NCI-H2227 (cell line): ENCODE data around the gene LPGAT1.
"Not testable (repeated sequence)": the region's sequence is repeated elsewhere in the genome, so short reads cannot be mapped to it uniquely, and the experiment has no call there.

Experiments used
- DNase-seq: peaks from one replicate; lab custom pipeline; 2025; ENCODE audit not compliant: unreplicated experiment; lab: John Stamatoyannopoulos, UW

LPGAT1 gene

DNA sequence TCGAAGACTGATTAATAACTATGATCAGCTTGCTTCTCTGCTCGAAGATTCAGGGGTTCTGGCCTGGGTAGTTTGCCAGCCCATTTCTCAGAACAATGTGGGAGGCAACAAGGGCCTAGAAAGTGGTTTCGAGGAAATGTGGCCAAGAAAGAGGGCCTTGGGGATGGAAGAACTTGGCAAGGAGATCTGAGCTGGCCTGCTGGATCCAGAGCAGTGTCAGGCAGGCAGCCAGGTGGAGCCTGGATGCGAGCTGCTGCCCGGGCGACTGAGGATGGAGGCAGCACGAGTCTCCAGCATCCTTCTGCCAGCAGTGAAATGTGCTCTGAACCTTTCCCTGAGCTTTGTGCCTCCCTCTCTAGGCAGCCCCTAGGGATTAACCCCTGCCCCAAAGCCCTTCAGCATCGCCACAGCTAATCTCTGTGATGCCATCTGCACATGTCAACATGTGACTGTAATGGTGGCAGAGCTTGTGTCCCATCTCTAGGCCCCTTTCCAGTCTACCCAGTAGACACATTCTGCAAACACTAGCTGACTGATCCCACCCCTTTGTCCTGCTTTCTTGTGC, 94.1 kb downstream of the LPGAT1 start:
- no peak for DNase-seq

DNA sequence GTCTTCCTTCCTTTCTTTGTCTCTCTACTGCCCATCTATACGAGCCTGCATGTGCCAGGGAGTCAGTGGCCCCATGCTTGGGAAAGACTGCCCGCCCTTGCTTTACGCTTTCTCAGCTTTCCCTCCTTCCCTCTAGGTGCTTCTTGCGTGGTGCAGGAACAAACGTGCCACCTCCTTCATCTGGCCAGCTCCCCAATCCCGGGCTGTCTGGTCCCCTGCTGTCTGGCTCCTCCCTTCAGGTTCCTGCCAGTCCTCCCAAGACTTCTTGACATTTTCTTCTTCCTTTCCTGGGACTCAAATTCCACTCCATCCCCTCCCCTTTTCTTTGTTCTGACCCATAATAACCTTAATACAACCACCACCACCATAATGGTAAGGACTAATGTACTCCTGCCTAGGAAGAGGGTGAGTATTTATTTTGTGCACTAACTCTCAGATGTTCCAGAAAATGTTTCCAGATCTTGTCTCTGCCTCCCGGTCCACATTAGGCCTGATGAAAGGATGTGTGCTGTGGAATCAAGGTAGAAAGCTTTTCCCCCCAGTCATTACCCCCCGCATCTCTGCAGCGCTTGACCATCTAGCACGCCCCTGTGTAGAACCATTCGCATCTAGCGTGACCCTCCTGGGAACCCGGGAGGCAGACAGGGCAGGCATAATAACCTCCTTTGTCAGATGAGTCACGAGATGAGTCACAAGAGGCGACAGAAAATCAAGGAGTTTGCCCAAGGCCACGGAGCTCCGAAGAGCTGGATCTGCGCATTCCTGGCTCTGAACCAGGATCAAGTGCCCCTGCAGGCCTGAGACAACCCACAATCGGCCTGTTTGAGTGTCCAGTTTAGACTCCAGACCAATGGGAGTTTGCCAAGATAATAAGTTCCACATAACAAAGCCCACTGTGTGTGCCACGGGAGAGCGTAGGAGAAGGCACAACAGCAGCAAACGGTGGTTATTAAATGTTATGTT, 95.1 kb downstream of the LPGAT1 start:
- DNase-seq = peak; percentile 17

DNA sequence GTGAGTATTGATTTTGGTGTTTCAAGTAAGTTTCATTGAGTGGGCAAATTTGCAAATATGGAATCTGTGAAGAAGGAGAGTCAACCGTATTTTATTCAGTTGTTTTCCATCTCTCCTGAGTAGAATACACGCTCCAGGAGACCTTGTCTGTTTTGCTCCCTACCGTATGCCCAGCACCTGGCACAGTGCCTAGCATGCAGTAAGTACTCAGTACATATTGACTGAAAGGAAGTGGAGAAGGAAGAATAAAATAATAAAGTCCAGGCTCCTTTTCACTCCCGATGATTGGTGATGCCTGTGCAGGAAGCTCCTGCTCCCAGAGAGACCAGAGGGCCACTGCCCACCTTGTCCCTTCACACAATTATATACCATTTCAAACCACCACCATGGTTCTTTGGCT, 95.8 kb downstream of the LPGAT1 start:
- DNase-seq = peak; percentile 29

DNA sequence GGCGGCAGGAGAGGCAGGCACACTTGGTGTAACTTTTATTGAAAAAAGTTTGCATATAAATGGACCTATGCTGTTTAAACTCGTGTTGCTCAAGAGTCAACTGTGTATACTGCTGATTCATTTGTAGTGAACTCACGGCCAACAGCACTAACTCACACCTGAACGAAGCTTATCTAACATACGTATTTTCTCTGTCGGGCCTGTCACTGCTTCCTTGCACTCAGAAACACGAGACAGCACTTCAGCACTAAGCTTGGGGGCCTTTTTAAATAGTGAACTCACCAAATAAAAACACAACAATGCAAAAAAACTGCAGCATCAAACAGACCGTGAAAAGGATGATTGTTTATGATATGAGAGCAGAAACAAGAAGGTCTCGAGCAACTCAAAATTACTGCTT, 96.2 kb downstream of the LPGAT1 start:
- DNase-seq = no peak

DNA sequence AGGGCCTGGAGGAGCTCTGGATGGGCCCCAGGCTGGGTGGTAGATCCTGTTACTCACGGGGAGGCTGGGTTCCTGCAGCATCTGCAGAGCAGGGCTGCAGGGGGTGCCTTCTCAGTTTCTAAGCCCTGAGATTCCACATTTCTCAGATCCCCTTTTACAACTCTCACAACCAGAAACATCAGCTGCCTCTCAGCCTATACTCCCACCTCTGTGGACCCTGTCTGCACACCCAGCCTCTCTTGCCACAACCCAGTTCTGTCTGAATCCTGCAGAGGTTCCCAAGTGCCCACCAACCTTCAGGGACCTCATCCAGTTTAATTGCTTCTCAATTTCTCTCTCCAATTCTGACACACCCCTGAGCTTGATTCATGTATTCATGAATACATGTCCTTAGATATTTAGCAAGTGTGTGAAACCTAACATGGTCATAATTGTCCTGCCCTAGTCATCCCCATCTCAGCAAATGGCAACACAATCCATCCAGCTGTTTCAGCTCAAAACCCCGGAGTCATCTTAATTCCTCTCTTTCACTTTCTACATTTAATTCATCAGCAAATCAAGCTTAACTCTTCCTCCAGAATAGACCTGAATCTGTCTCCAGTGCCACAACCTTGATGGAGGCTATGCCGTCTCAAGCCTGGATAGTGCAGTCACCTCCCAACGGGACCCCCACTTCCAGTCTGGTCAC, 98.1 kb downstream of the LPGAT1 start:
- DNase-seq = no peak

DNA sequence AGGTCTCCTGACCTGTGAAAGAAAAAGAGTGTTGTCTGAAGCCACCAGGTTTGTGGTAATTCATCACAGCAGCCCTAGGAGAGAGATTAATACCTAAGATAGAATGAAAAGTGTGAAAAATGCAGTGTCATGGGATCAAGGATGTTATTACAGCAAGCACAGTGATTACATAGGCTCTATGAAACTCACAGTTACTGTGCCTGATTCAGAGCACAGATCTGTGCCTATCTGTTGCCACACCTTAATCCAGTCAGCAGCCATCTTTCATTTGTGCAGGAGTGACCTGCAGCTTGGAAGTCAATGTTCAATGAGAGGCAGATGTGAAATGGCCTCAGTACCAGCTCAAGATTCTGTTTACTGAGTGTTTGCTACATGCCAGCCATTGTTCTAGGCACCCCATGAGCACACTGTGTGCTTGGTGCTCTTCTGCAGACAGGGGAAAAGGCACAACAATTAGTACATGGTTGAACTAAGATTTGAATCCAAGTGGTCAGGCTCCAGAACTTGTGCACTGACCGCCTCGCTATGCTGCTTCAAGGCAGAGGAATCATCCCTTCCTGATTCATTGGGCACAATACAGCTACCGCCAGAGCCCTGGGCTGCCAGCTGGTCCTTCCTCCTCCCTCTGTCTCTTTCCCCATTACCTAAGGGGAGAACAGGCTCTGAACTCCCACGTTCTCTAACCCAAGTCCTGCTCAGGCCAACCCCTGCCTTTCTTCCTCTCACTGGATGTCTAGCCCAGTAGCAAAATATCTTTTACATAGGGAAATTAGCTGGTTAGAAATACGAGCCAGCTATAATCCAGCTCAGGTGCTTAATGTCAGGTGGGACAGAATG, 98.9 kb downstream of the LPGAT1 start:
- DNase-seq = no peak

DNA sequence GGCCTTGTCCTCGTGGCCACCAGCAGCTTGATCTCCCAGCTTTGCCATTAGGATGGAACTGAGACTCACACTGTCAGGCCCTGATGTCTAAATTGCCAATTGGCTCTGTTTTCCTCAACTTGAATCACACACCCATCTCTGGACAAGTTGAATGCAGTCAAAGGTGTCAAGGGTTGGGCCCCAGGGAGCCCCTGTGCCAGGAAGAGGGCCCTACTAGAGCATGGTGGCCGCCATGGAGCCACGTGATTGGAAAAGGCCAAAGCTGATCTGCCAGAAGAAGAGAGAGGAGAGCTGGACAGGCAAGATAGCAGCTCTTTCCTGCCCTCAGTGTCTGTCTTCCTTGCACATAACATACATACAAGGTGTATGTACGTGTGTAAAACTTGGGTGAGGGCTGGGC, 100.2 kb downstream of the LPGAT1 start:
- no peak for DNase-seq

DNA sequence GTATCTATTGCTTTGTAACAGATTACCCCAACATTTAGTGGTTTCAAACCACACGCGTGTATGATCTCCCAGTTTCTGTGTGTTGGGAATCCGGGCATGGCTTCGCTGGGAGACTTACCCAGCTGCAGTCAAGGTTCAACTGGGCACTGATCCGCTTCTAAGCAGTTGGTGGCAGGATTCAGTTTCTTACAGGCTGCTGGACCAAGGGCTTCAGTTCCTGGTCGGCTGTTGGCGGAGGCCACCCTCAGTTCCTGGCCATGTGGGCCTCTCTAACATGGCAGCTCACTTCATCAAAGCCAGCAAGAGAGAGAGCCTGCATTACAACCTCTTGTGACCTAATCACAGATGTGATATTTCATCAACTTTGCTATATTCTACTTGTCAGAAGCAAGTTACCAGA, 101.3 kb downstream of the LPGAT1 start:
- DNase-seq = no peak

DNA sequence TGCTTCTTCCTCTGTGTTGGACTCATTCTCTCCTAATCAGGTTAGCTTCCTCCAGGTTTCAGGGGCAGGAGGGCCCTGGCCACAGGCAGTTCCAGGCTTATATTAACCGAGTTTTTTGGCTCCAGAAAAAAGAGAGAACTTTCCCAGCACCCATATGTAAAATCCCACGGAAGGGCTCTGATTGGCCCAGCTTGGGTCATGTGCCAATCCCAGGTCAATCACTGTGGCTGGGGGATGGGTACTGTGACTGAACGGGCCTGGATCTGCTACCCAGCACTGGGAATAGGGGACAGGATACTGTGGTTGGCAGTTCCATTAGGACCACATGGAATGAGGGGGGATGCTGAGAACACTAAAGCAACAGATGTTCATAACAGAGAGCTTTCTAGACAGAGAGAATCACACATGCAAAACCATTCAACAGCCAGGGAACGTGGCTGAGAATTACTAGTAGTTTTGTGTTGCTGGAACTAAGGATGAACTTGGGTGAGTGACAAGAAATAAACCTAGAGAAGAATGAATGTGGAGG, 104.0 kb downstream of the LPGAT1 start:
- DNase-seq = no peak

DNA sequence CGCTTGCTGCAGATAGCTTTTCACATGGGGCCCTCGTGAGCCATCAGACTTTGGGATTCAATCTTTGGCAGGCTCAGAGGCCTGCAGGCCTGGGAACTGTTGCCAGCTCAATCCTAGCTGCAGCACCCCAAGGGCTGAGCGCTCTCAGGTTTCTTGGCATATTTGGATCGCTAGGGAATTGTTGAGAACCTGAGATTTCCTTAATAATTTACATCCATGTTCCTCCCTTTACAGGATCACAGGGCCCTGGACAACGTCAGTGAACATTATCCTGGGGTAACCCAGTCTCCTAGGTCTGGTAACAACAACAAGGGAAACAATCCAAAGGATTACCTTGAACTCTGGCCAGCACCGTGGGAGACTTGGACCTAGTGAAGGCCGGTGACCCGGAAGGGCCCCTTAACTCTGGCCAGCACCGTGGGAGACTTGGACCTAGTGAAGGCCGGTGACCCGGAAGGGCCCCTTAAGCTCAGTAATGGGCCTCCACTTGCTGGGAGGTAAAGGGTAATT, 105.8 kb downstream of the LPGAT1 start:
- no peak for DNase-seq

DNA sequence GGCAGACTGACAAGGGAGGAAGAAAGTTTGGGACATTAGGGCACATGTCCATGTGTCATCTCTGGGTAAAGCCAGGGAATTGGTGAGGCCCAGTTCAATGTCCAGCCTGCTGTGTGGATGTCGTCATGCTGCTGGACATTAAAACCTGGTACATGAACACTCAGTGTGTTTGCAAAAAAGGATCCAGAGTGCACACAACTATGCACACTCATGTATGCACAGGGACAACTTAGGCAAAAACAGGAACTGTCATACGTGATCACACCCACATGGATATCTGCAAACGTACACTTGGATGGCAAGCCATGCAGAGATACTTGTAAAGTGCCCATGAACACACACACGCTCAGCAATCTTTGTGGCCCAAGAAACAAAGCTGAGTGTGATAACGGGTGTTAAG, 107.3 kb downstream of the LPGAT1 start:
- DNase-seq = no peak

DNA sequence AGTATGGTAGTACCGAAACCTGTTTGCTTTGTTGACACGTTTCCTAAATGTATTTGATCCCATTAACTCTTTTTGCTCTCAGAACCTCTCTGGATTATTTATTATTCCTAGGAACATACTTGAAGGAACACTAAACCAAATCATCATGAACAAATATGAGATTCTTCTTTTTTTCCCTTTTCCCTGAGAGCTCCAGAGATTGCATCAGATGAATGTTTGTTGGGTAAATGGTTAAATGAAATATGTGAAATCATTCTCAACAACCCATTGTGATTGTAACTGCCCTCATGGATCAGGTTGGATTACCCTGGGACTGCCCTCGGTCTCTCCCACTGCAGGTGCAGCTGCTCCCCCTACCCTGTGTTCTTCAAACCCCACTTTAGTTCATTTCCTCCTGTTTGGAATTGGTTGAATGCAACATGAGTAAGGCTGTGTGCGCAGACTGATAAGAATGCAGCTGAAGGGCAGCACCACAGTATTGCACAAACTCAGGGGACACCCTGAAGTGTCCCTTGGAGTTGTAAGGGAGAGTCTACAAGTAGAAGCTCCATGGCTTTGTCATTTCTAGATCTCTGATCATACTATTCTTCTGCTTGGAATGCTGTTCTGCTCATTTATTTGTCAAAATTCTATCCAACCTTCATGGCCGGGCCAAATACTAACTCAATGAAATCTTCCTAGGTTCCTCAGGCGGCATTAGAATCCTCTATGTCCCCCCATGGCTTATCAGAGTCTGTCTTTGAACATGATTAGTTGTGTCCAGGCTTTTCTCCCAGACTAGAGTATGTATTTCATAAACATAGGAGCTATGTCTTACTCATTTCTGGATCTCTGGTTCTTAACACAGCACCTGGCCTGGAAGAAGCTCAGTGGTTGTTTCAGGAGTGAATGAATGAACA, 108.0 kb downstream of the LPGAT1 start:
- DNase-seq = no peak

DNA sequence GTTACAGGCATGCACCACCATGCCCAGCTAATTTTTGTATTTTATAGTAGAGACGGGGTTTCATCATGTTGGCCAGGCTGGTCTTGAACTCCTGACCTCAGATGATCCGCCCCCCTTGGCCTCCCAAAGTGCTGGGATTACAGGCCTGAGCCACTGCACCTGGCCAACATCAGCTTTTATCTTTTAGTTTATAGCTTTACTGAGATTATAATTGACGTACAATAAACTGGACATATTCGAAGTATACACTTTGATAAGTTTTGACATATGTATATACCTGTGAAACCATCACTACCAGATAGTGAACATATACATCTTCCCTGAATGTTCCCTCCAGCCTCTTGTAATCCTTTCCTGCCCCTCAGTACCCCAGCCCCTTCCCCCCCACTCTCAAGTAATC, 114.0 kb downstream of the LPGAT1 start:
- not testable (repeated sequence) for DNase-seq

DNA sequence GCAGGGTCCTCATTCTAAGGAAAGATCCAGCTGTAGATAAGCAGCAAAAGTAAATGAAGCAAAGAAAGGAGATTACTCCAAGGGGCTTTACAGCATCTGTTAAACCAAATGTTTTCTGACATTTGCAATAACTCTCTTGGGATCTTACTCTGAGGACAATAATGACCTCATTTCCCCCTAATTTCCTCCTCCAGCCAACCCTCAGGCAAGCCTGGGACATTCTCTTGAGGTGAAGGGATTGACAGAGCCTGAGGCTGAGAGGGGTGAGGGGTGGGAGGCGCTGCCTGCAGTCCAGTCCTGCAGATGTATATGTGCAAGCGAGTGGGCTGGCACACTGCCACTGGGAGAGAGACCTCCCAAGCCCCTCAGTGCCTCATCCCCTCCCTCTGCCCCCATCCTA, 114.6 kb downstream of the LPGAT1 start:
- DNase-seq = no peak

DNA sequence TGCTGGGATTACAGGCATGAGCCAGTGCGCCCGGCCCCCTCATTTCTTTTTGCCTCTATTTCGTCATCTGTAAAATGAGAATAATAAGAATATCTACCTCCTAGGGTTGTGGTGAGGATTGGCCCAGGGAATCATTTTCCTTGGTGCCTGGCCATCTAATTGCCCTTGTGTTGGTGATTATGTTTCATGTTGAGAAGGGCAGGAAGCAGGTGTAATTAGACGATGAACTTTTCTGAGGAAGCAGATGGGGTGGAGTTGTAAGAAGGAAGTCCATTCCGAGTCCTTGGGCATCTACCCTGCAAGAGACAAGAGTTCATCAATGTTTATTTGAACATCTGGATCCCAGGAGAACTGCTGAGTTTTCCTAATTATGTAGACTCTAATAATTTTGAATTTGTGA, 116.4 kb downstream of the LPGAT1 start:
- no peak for DNase-seq

DNA sequence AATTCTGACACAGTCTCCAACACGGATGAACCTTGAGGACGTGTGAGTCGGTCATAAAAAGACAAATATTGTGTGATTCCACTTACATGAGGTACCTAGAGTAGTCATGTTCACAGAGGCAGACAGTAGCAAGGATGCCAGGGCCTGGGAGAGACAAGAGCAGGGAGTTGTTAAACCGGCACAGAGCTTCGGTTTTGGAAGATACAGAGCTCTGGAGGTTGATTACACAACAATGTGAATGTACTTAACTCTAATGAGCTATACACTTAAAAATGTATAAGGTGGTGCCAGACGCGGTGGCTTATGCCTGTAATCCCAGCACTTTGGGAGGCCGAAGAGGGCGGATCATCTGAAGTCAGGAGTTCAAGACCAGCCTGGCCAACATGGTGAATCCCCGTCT, 117.3 kb downstream of the LPGAT1 start:
- DNase-seq = no peak

DNA sequence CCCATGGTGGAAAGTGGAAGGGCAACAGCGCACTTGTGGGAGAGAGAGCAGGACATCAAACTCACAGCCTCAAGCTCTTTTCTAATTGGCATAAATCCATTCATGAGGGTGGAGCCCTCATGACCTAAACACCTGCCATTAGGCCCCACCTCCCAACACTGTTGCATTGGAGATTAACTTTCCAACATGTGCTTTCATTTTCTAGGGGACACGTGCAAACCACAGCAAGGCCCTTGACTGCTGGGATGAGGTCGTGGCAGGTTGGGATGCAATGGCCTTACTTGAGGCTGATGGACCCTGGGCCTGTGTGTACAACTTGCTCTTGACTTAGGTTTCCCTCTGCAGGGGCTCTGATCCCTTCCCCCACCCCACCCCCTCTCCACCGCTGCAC, 119.3 kb downstream of the LPGAT1 start:
- DNase-seq = no peak

DNA sequence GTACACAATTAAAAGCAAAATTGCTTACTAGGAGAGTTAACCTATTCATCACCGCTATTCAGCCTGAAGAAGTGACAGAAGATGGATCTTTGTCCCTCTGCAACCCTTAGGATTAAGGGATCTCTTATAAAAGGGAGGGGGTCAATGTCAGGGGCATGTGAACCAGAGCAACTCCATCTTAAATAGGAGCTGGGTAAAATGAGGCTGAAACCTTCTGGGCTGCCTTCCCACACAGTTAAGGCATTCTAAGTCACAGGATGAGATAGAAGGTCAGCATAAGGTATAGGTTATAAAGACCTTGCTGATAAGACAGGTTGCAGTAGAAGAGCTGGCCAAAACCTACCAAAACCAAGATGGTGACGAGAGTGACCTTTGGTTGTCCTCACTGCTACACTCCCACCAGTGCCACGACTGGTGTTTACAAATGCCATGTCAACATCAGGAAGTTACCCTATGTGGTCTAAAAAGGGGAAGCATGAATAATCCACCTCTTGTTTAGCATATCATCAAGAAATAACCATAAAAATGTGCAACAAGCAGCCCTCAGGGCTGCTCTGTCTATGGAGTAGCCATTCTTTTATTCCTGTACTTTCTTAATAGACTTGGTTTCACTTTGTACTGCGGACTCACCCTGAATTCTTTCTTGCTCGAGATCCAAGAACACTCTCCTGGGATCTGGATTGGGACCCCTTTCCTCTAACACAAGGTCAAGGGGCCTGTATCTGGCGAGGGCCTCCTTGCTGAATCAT, 119.8 kb downstream of the LPGAT1 start:
- DNase-seq = no peak

DNA sequence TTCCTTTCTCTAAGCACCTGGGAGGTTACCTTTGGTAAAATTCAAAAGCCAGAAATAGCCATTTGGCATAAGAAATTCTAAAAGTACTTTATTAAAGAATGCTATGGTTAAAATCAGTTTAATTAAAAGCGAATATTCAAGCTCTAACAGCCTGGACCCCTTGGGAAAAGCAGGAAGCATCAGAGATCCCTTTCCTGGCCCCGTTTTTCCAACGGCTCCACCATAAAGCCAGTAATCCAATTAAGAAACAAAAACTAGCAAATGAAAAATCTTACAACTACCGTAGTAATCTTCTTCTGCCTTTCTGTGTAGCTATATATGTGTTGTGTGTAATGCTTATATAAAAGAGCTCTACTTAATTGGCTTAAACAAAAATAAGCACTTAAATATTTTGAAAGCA, 121.6 kb downstream of the LPGAT1 start:
- DNase-seq = no peak
